PC-9 (cell line): Measurements from ENCODE around the gene SENP8. TPM values are rescaled to one million over a fixed set of nuclear protein-coding genes. Genes with fewer than 3 reads are reported as not detected.
"Not testable (repeated sequence)": the region's sequence is repeated elsewhere in the genome, so short reads cannot be mapped to it uniquely, and the experiment has no call there.

ENCODE experiments used
- Bru-seq: library from RNA; stranded (reverse); fragments of 400-500 nt; gene quantifications from one replicate; lab custom pipeline; 2021; lab: Mats Ljungman, UMichigan
- BruChase-seq, 2 experiments: library from RNA; stranded (reverse); fragments of 400-500 nt; gene quantifications; one replicate each; lab custom pipeline; 2021; lab: Mats Ljungman, UMichigan
- BruUV-seq: library from RNA; stranded (reverse); fragments of 400-500 nt; replicated peaks from 2 replicates; lab custom pipeline; 2021; lab: Mats Ljungman, UMichigan
- CTCF ChIA-PET: fragments of 300-600 bp; sonication (Branson Sonifier 250); formaldehyde crosslinking; loops from one replicate; lab custom pipeline; 2022; ENCODE audit warnings: antibody characterized with exemption; lab: Charles Lee
- POLR2A ChIA-PET: fragments of 300-600 bp; sonication (Branson Sonifier 250); formaldehyde crosslinking; loops from one replicate; lab custom pipeline; 2022; ENCODE audit warnings: antibody characterized with exemption; ENCODE audit not compliant: unreplicated experiment; lab: Charles Lee
- DNase-seq, 2 experiments: peaks; one replicate each; pipeline versions ENCODE4 v3.0.0 to v3.0.0-alpha.2; 2015 to 2022; ENCODE audit warnings: mixed read lengths in 1 of 2
- H2AFZ ChIP-seq: fragments of 200-600 bp; sonication (generic); 2 replicates; pipeline ENCODE4 v1.8.1; 2017; ENCODE audit warnings: antibody characterized with exemption
- H3F3A ChIP-seq: fragments of 200-600 bp; sonication (generic); 2 replicates; pipeline ENCODE4 v1.8.1; 2017; ENCODE audit warnings: antibody characterized with exemption, mild to moderate bottlenecking, low read depth; ENCODE audit not compliant: insufficient read depth
- H3K27ac ChIP-seq: fragments of 200-600 bp; sonication (generic); 2 replicates; pipeline ENCODE4 v1.6.1; 2016; ENCODE audit warnings: mixed run types
- H3K27me3 ChIP-seq: fragments of 200-600 bp; sonication (generic); 2 replicates; pipeline ENCODE4 v1.6.1; 2016; ENCODE audit warnings: low read depth, mixed run types; ENCODE audit not compliant: insufficient read depth
- H3K36me3 ChIP-seq: fragments of 200-600 bp; sonication (generic); 2 replicates; pipeline ENCODE4 v1.6.1; 2016; ENCODE audit warnings: low read depth, mixed run types
- H3K4me1 ChIP-seq: fragments of 200-600 bp; sonication (generic); replicated peaks from 2 replicates; pipeline ENCODE4 v1.6.1; 2016; ENCODE audit warnings: mixed run types; ENCODE audit not compliant: insufficient read depth
- H3K4me2 ChIP-seq: fragments of 200-600 bp; sonication (generic); 2 replicates; pipeline ENCODE4 v1.6.1; 2017; ENCODE audit warnings: mixed run types
- H3K4me3 ChIP-seq: fragments of 200-600 bp; sonication (generic); 2 replicates; pipeline ENCODE4 v1.6.1; 2016; ENCODE audit warnings: mixed run types
- H3K79me2 ChIP-seq: fragments of 200-600 bp; sonication (generic); 2 replicates; pipeline ENCODE4 v1.6.1; 2017; ENCODE audit warnings: low read depth, mixed run types
- H3K9me2 ChIP-seq: fragments of 200-600 bp; sonication (generic); 2 replicates; pipeline ENCODE4 v1.8.1; 2017; ENCODE audit warnings: mild to moderate bottlenecking; ENCODE audit not compliant: insufficient read depth
- H3K9me3 ChIP-seq: fragments of 200-600 bp; sonication (generic); 2 replicates; pipeline ENCODE4 v1.8.1; 2016; ENCODE audit warnings: low read depth; ENCODE audit not compliant: insufficient read depth
- H4K20me1 ChIP-seq: fragments of 200-600 bp; sonication (generic); 2 replicates; pipeline ENCODE4 v1.8.1; 2017; ENCODE audit not compliant: insufficient read depth
- EZH2 ChIP-seq: fragments of 200-600 bp; sonication (generic); IDR thresholded peaks from 2 replicates; pipeline ENCODE4 v1.8.0; 2017; ENCODE audit warnings: antibody characterized with exemption, low read depth
- intact Hi-C: fragments of 100-400 bp; cut with micrococcal nuclease; formaldehyde crosslinking; loops from one replicate; pipeline ENCODE4 v1.10.0; 2022; ENCODE audit not compliant: unreplicated experiment
- long read RNA-seq: library from polyadenylated mRNA; stranded (forward); transcript quantifications from one replicate; pipeline ENCODE4 v2.0.0, GENCODE V29; 2022
- total RNA-seq: library from RNA; stranded (reverse); gene quantifications from 2 replicates; pipeline ENCODE4 v1.2.3, GENCODE V29; 2021
- TF ChIP-seq, protein P1 (sequence below): fragments of 200-600 bp; sonication (generic); conservative IDR thresholded peaks from 2 replicates; pipeline ENCODE4 v1.6.1; 2017; ENCODE audit warnings: mixed run types, antibody characterized with exemption, mild to moderate bottlenecking, moderate library complexity

SENP8 gene
- total RNA-seq (1.9 and 3.8 TPM in 2 replicates), Bru-seq, nascent RNA (percentile 58 among the genes with signal in this experiment), BruChase-seq, experiment 1, labeled RNA remaining after a 2-hour chase (percentile 52 among the genes with signal in this experiment), BruChase-seq, experiment 2, labeled RNA remaining after a 6-hour chase (percentile 38 among the genes with signal in this experiment)
- long read RNA-seq, full-length matches to known transcripts, result 13 of 15 reads
- long read RNA-seq, partial matches to known transcripts, result 0 of 15 reads
- long read RNA-seq, other reads (novel, unspliced or antisense), result 2 of 15 reads

DNA sequence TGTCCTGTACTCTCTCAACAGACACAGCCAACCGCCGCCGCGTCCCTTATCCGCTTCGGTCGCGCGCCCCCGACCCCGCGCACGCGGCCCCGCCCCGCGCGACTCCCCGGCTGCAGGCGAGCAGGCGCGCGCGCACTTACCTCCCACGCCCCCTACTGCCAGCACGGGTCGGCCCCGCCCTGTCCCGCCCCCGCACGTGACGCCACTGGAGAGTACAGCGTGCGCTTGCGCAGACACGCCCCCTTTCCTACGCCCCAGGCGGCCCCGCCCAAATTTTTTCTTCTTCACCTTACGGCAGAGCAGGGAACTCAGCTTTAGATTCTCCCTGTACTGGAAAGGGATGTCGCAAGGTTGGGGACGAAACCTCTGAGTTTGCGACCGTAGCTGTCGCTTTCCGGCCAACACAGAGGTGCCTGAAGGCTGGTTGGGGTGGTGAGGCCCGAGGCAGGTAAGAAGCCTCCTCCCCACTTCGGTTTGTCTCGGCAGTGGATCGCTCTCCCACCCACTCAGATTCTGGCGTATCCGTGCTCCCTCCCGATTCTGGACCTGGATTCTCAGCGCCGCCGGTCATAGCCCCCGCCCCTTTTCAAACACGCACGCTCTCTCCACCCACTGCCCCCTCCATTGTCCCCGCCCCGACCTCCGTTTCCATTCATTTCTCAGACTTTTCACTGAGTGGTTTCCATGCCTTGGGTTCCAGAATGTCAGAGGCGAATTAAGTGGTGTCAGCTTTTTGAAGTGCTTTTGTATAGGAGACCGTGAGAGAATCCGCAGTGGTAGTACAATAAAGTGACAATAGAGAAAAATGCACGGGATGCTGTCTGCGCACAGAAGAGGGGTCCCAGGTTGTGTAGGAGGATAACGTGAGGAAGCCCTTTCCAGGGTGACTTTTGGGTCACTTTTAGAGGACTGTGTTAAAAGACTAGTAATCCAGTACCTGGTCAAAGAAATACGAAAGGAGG is at the start of gene SENP8, which contains the start of gene MYO9A:
Gene SENP8 (plus strand): TSS at position 387 of the 962 bp plus-strand sequence. CDS start 21,221 bp downstream, outside the sequence.
Gene MYO9A (minus strand): TSS at position 134 of the 962 bp plus-strand sequence. CDS start 71,587 bp downstream, outside the sequence.
- ChIA-PET CTCF (interaction anchor here (0.7 kb wide), 2 partner anchors 72 to 207 kb away, joined by 3 to 7 read pairs; no protein-coding TSS in a partner anchor), POLR2A (interaction anchor here (0.5 to 0.8 kb wide), 9 partner anchors 13 to 1431 kb away, joined by 3 to 20 read pairs (median 5); no protein-coding TSS in a partner anchor)
- peak within 1 kb of the TSS; percentile 72 for H3K27ac ChIP-seq
- peak within 1 kb of the TSS; percentile 73 for H3K4me3 ChIP-seq
- no peaks in the 10 kb centered on the region for H3K9me2 ChIP-seq
- peaks cover 36% of the 10 kb centered on the region for H3K79me2 ChIP-seq
- peak within 1 kb of the TSS; percentile 96 for H3K4me2 ChIP-seq
- no peaks in the 10 kb centered on the region for H4K20me1 ChIP-seq
- no peaks in the 10 kb centered on the region for H3K27me3 ChIP-seq
- no peak for TF ChIP-seq EZH2
- TF ChIP-seq, protein P1, sequence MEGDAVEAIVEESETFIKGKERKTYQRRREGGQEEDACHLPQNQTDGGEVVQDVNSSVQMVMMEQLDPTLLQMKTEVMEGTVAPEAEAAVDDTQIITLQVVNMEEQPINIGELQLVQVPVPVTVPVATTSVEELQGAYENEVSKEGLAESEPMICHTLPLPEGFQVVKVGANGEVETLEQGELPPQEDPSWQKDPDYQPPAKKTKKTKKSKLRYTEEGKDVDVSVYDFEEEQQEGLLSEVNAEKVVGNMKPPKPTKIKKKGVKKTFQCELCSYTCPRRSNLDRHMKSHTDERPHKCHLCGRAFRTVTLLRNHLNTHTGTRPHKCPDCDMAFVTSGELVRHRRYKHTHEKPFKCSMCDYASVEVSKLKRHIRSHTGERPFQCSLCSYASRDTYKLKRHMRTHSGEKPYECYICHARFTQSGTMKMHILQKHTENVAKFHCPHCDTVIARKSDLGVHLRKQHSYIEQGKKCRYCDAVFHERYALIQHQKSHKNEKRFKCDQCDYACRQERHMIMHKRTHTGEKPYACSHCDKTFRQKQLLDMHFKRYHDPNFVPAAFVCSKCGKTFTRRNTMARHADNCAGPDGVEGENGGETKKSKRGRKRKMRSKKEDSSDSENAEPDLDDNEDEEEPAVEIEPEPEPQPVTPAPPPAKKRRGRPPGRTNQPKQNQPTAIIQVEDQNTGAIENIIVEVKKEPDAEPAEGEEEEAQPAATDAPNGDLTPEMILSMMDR, result no peak
- peaks cover 15% of the 10 kb centered on the region; the same call in 1 of the 2 replicates for H3K4me1 ChIP-seq
- H2AFZ ChIP-seq, result peak within 1 kb of the TSS; percentile 84
- DNase-seq, result peak; percentile 87 to 97
- BruUV-seq, result TSS peak; percentile 75
- intact Hi-C loops, result loop anchor here (1.0 kb wide), 1 partner anchor 37 kb away; no protein-coding TSS in a partner anchor
- H3K9me3 ChIP-seq, result no peaks in the 10 kb centered on the region
- no peaks in the 10 kb centered on the region for H3K36me3 ChIP-seq
- no peaks in the 10 kb centered on the region for H3F3A ChIP-seq

DNA sequence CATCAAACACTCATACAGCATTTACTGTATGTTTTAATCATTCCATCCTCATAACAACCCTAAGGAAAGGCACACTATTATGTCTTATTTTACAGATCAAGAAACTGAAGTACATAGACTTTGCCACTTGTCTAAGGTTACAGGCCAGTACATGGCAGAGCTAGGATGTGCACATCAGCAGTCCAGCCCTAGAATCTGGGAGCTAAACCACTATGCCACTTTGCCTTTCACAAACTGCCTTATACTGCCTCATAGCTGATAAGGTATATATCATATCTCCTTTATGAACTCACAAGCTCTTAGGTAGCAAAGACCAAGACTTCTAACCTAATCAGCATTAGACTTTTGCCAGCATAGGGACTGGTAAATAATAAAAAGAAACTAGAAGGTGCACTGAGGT is 49.3 kb upstream of the SENP8 start:
- H3K4me1 ChIP-seq, result no peaks in the 10 kb centered on the region
- no peak overlapping the region for H3K4me2 ChIP-seq
- intact Hi-C loops, result no loop called here
- H3K9me3 ChIP-seq, result no peaks in the 10 kb centered on the region
- no peaks in the 10 kb centered on the region for H3K36me3 ChIP-seq
- H3K79me2 ChIP-seq, result no peaks in the 10 kb centered on the region
- H3K27me3 ChIP-seq, result no peaks in the 10 kb centered on the region
- H3F3A ChIP-seq, result 0 out of 2 replicates have a peak, but pooled peaks cover 4% of the 10 kb centered on the region
- H3K27ac ChIP-seq, result no peak overlapping the region
- no peak overlapping the region for H3K4me3 ChIP-seq
- no peaks in the 10 kb centered on the region for H3K9me2 ChIP-seq
- TF ChIP-seq, protein P1, result no peak
- no peak for TF ChIP-seq EZH2
- H4K20me1 ChIP-seq, result no peaks in the 10 kb centered on the region
- ChIA-PET POLR2A (no interaction called here), CTCF (interaction anchor here (0.6 kb wide), 1 partner anchor 235 kb away, joined by 3 read pairs; no protein-coding TSS in a partner anchor)
- BruUV-seq, result no TSS peak
- no peak overlapping the region for H2AFZ ChIP-seq
- no peak for DNase-seq

DNA sequence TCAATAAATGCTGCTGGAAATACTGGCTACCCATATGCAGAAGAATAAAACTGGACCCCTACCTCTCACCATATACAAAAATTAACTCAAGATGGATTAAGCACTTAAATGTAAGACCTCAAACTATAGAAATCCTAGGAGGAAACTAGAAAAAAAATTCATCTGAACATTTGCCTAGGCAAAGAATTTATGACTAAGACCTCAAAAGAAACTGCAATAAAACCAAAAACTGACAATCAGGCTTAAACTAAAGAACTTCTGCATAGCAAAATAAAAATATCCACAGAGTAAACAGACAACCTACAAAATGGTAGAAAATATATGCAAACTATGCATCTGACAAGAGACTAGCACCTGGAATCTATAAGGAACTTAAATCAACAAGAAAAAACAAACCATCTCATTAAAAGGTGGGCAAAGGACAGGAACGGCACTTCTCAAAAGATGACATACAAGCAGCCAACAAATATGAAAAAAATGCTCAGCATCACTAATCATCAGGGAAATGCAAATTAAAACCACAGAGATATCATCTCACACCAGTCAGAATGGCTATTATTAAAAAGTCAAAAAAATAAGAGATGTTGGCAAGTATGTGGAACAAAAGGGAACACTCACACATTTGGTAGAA is 47.3 kb upstream of the SENP8 start:
- Histone ChIP-seq H3F3A (0 out of 2 replicates have a peak, but pooled peaks cover 4% of the 10 kb centered on the region), H3K27ac (no peak overlapping the region), H3K27me3 (no peaks in the 10 kb centered on the region), H3K4me2 (no peak overlapping the region), H3K9me3 (no peaks in the 10 kb centered on the region), H3K4me1 (no peaks in the 10 kb centered on the region), H2AFZ (no peak overlapping the region), H3K9me2 (no peaks in the 10 kb centered on the region; the same call in 1 of the 2 replicates), H3K79me2 (no peaks in the 10 kb centered on the region), H3K4me3 (no peak overlapping the region), H4K20me1 (no peaks in the 10 kb centered on the region), H3K36me3 (no peaks in the 10 kb centered on the region)
- no TSS peak for BruUV-seq
- DNase-seq, result no peak
- intact Hi-C loops, result no loop called here
- TF ChIP-seq, protein P1, result no peak
- TF ChIP-seq EZH2, result no peak
- ChIA-PET CTCF (no interaction called here), POLR2A (no interaction called here)

DNA sequence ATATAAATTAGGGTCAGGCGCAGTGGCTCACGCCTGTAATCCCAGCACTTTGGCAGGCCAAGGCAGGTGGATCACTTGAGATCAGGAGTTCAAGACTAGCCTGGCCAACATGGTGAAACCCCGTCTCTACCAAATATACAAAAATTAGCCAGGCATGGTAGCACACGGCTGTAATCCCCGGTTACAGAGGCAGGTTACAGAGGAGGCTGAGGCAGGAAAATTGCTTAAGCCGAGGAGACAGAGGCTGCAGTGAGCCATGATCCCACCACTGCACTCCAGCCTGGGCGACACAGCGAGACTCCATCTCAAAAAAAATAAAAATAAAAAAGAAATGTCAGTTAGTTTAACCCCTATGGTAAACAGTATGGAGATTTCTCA is 46.8 kb upstream of the SENP8 start:
- H2AFZ ChIP-seq, H3K27me3 ChIP-seq, CTCF ChIA-PET, H3K4me3 ChIP-seq, H3K9me3 ChIP-seq, BruUV-seq, H3K79me2 ChIP-seq, intact Hi-C loops, DNase-seq, POLR2A ChIA-PET, H3K9me2 ChIP-seq, H3K27ac ChIP-seq, H3K4me1 ChIP-seq, H4K20me1 ChIP-seq, H3K36me3 ChIP-seq, H3F3A ChIP-seq, H3K4me2 ChIP-seq: not testable (repeated sequence)
